ENCODE results near the gene NTMT2. TPM values are rescaled to one million over a fixed set of nuclear protein-coding genes. Genes with fewer than 3 reads are reported as not detected.

NTMT2 gene
- total and polyA plus RNA-seq, 2 of the 8 experiments (the other 6 are each of a cell fraction or from before 2014, with no cell fraction given) = 0.38 TPM; not detected in 1

DNA sequence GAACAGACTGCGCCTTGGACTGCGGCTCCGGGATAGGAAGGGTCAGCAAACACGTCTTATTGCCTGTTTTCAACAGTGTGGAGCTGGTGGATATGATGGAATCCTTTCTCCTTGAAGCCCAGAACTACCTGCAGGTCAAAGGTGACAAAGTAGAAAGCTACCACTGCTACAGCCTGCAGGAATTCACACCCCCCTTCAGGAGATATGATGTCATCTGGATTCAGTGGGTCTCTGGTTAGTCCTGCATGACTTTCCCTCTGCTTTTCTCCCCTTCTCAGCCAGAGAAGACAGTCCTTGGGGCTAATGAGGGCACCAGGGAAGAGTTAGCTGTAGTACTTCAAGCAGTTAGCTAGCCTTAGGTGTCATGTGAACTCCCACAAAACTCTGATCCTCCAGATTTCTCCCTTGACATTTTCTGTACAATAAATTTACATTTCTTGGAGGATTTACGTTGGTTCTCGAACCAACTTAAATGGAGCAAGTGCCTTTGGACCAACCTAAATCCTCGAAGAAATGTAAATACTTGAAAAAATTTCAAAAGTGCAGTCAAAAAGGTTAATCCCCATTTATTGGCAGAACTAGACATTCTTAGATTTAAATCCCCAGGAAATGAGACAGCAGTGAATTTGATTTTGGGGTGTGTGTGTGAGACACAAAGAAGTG lies 20.9 kb downstream of the NTMT2 start:
- H3K14ac ChIP-seq (ENCODE audit: insufficient read length) = no peak overlapping the region
- H4K8ac ChIP-seq (ENCODE audit: extremely low read depth, insufficient read depth, low read length) = no peak overlapping the region
- H3K18ac ChIP-seq (ENCODE audit: extremely low read depth, low read length) = no peak overlapping the region
- H2BK12ac ChIP-seq (ENCODE audit: low read depth, low read length) = no peak overlapping the region
- H3K79me1 ChIP-seq (ENCODE audit: low read depth, low read length) = no peaks in the 10 kb centered on the region
- H3K79me2 ChIP-seq (ENCODE audit: control insufficient read depth in 1 of 2, insufficient read depth in 2 of 2, low read length in 2 of 2) = no peaks in the 10 kb centered on the region
- no peak overlapping the region for H2AFZ ChIP-seq (ENCODE audit: low read length)
- H3K4me1 ChIP-seq (replicated peaks in 1 of 4; ENCODE audit: control insufficient read depth in 3 of 4, insufficient read depth in 4 of 4, low read length in 3 of 4) = no peaks in the 10 kb centered on the region
- H3K27ac ChIP-seq (ENCODE audit: low read depth, low read length) = no peak overlapping the region
- H2AK5ac ChIP-seq (ENCODE audit: low read depth, low read length) = no peak overlapping the region
- ChIA-PET CTCF (ENCODE audit: partially characterized antibody) (no interaction called here), POLR2A (ENCODE audit: partially characterized antibody) (no interaction called here)
- H3K23ac ChIP-seq (ENCODE audit: insufficient read length) = no peak overlapping the region
- no peaks in the 10 kb centered on the region for H3K23me2 ChIP-seq (ENCODE audit: low read depth, low read length)
- H4K5ac ChIP-seq (ENCODE audit: insufficient read length, low read depth, low read length) = no peak overlapping the region
- H4K91ac ChIP-seq (replicated peaks; ENCODE audit: insufficient read length, low read length) = no peak overlapping the region
- H3K4me2 ChIP-seq (ENCODE audit: insufficient read depth in 1 of 2, low read depth in 2 of 2, low read length in 2 of 2) = no peak overlapping the region
- no peak overlapping the region for H2BK20ac ChIP-seq (ENCODE audit: low read length)
- H3K9ac ChIP-seq (replicated peaks in 1 of 4; ENCODE audit: extremely low read depth in 1 of 4, low read depth in 3 of 4, low read length in 3 of 4) = no peak overlapping the region
- no peaks in the 10 kb centered on the region for H4K20me1 ChIP-seq (replicated peaks in 1 of 2; ENCODE audit: control insufficient read depth in 1 of 2, insufficient read depth in 2 of 2, low read length in 2 of 2)
- H3K36me3 ChIP-seq (ENCODE audit: control insufficient read depth in 2 of 4, insufficient read depth in 4 of 4, low read length in 3 of 4) = no peaks in the 10 kb centered on the region
- no peak overlapping the region for H2BK5ac ChIP-seq (ENCODE audit: low read depth, low read length)
- FAIRE-seq (no peak), DNase-seq (ENCODE audit: low read depth in 1 of 2, low spot score in 2 of 2) (no peak)
- no peak overlapping the region for H3K56ac ChIP-seq (replicated peaks; ENCODE audit: insufficient read length, low read depth, low read length)
- WGBS, 2 experiments (ENCODE audit: extremely low coverage in 1 of 2, insufficient coverage in 1 of 2, insufficient read length in 1 of 2, insufficient replicate concordance in 2 of 2, low coverage in 1 of 2, low lambda C conversion rate in 2 of 2, missing lambda C conversion rate in 1 of 2) = 94% methylated on average over 7 of the region's 7 CpGs; no CpG with 5 or more reads in 1 of the 2 experiments
- no peak overlapping the region for H2BK120ac ChIP-seq (replicated peaks; ENCODE audit: low read depth, low read length)
- no peak overlapping the region for H3K4ac ChIP-seq (replicated peaks; ENCODE audit: insufficient read length, low read depth, low read length)
- no peak overlapping the region for H2BK15ac ChIP-seq (ENCODE audit: low read length)
- H3K27me3 ChIP-seq (replicated peaks in 1 of 4; ENCODE audit: control insufficient read depth in 3 of 4, extremely low read depth in 1 of 4, insufficient read depth in 3 of 4, low read length in 3 of 4) = no peaks in the 10 kb centered on the region
- H3K9me3 ChIP-seq (ENCODE audit: insufficient read depth in 2 of 2, low read depth in 1 of 2, low read length in 1 of 2) = 0 out of 4 replicates have a peak, but pooled peaks cover 0 to 4% of the 10 kb centered on the region in 2 experiments
- no peak overlapping the region for H3K4me3 ChIP-seq (ENCODE audit: extremely low read depth in 1 of 4, insufficient read depth in 2 of 4, low read depth in 3 of 4, low read length in 4 of 4)
- TF ChIP-seq, protein P1, sequence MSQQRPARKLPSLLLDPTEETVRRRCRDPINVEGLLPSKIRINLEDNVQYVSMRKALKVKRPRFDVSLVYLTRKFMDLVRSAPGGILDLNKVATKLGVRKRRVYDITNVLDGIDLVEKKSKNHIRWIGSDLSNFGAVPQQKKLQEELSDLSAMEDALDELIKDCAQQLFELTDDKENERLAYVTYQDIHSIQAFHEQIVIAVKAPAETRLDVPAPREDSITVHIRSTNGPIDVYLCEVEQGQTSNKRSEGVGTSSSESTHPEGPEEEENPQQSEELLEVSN (IDR thresholded peaks at IDR 0.05) = no peak
- TF ChIP-seq KDM4A (IDR thresholded peaks at IDR 0.05; ENCODE audit: low read depth, low read length, severe bottlenecking) (no peak), RAD21 (IDR thresholded peaks at IDR 0.05 in 1 of 2, conservative IDR thresholded peaks at IDR 0.05 in 1 of 2; ENCODE audit: low read depth in 2 of 2, low read length in 2 of 2) (no peak), POLR2AphosphoS5 (IDR thresholded peaks at IDR 0.05; ENCODE audit: low read depth, low read length) (no peak), SP4 (IDR thresholded peaks at IDR 0.05; ENCODE audit: low read length) (no peak), CBX8 (IDR thresholded peaks at IDR 0.05; ENCODE audit: borderline replicate concordance, low read depth, low read length) (no peak), PHF8 (conservative IDR thresholded peaks at IDR 0.05; ENCODE audit: low read depth, low read length) (no peak), CREB1 (IDR thresholded peaks at IDR 0.05) (no peak)
- TF ChIP-seq, protein P2, sequence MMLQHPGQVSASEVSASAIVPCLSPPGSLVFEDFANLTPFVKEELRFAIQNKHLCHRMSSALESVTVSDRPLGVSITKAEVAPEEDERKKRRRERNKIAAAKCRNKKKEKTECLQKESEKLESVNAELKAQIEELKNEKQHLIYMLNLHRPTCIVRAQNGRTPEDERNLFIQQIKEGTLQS (IDR thresholded peaks at IDR 0.05; ENCODE audit: insufficient read depth, low read depth, low read length) = no peak
